Subcutaneous abdominal adipose tissue (tissue), 5 donors: ENCODE results near the gene SEMA3B.

ENCODE experiments used
- H3K27ac ChIP-seq: one replicate; pipeline ENCODE4 v1.7.0; 2013; ENCODE audit warnings: low read depth, mild to moderate bottlenecking, inconsistent platforms, low read length, moderate library complexity
- H3K27me3 ChIP-seq, 5 donors: one replicate each; pipeline ENCODE4 v1.7.0; 2013; ENCODE audit warnings: low read length in 5 of 5, inconsistent platforms in 1 of 5; ENCODE audit not compliant: control insufficient read depth in 5 of 5, insufficient read depth in 4 of 5
- H3K36me3 ChIP-seq, 5 donors: one replicate each; pipeline ENCODE4 v1.7.0; 2013; ENCODE audit warnings: low read length in 5 of 5; ENCODE audit not compliant: control insufficient read depth in 5 of 5, insufficient read depth in 5 of 5
- H3K4me1 ChIP-seq, 5 donors: one replicate each; pipeline ENCODE4 v1.7.0; 2013; ENCODE audit warnings: low read length in 5 of 5, mild to moderate bottlenecking in 3 of 5, moderate library complexity in 1 of 5; ENCODE audit not compliant: control insufficient read depth in 5 of 5, insufficient read depth in 5 of 5
- H3K4me3 ChIP-seq, 5 donors: one replicate each; pipeline ENCODE4 v1.7.0; 2013; ENCODE audit warnings: low read length in 5 of 5, low read depth in 1 of 5
- H3K9ac ChIP-seq, 5 donors: one replicate each; pipeline ENCODE4 v1.7.0; 2013; ENCODE audit warnings: low read length in 5 of 5, mild to moderate bottlenecking in 4 of 5, moderate library complexity in 3 of 5
- H3K9me3 ChIP-seq, 5 donors: one replicate each; pipeline ENCODE4 v1.7.0; 2013; ENCODE audit warnings: low read length in 5 of 5; ENCODE audit not compliant: control insufficient read depth in 5 of 5
- donor health status: healthy.
- donor health status: healthy.
- donor health status: healthy.
- donor health status: healthy.
- donor health status: healthy.

SEMA3B gene

DNA sequence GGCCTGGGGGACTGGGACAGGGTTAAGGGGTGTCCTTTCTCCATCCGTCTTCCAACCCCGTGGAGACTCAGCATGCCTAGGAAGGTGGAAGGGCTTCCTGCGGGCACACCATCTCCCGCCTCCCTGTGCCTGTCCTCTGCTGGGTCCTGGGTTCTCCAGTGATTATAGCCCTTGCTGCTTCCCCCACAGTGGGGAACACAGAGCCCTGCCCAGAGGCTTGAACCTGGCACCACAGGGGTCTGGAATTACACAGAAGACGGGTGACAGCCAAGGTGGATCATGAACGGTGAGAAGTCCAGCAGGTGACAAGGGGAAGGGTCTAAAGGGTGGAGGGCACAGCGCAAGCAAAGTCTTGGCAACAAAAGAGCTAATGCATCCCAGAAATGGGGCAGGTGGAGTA, 6.2 kb upstream of the SEMA3B start:
- Histone ChIP-seq H3K9ac (peak overlapping the region in 1 of 5 donors; percentile 52), H3K4me3 (peak overlapping the region in 1 of 5 donors; percentile 15), H3K27me3 (peaks cover 0 to 3% (median 0%) of the 10 kb centered on the region in 5 donors), H3K4me1 (peaks cover 7 to 80% (median 74%) of the 10 kb centered on the region in 5 donors), H3K36me3 (peaks cover 0 to 14% (median 9%) of the 10 kb centered on the region in 5 donors), H3K27ac (peak overlapping the region; percentile 65), H3K9me3 (peaks cover 0 to 4% (median 2%) of the 10 kb centered on the region in 5 donors)

DNA sequence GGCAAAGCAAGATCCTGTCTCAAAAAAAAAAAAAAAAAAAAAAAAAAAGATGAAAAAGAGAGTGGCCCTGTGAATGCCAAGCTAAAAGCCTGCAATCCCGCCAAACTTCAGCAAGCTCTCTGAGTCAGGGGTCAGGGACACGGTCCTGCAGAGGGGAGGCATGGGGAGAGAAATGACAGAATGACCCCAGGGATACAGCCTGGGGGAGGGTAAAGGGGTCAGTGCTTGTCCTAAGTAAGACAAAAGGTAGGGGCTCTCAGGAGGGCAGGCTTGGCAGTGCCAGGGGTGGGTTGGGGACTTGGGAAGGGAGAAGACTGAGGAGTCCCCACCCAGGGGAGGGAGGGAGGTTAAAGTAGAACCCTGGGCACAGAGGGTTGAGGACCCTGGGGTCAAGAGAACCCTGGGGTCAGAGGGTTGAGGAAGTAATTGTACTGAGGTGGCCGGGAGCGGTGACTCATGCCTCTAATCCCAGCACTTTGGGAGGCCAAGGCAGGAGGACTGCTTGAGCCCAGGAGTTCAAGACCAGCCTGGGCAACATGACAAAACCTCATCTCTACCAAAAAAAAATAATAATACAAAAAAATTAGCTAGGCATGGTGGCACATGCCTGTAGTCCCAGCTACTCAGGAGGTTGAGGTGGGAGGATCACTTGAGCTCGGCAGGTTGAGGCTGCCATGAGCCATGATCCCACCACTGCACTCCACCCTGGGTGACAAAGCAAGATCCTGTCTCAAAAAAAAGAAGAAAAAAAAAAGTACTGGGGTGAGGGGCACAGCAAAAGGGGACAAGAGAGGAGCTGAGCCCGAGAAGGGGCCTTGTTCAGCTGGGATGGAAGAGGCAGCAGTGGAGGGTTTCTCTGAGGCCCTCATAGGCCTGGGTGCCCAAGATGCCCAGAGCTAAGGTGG, 5.2 kb upstream of the SEMA3B start:
- Histone ChIP-seq H3K9ac (peak overlapping the region in 2 of 5 donors; percentile 30 to 41), H3K27ac (peak overlapping the region; percentile 65), H3K4me3 (no peak overlapping the region), H3K4me1 (peaks cover 14 to 90% (median 83%) of the 10 kb centered on the region in 5 donors), H3K36me3 (peaks cover 0 to 4% (median 0%) of the 10 kb centered on the region in 5 donors), H3K9me3 (no peaks in the 10 kb centered on the region), H3K27me3 (peaks cover 0 to 3% (median 0%) of the 10 kb centered on the region in 5 donors)

DNA sequence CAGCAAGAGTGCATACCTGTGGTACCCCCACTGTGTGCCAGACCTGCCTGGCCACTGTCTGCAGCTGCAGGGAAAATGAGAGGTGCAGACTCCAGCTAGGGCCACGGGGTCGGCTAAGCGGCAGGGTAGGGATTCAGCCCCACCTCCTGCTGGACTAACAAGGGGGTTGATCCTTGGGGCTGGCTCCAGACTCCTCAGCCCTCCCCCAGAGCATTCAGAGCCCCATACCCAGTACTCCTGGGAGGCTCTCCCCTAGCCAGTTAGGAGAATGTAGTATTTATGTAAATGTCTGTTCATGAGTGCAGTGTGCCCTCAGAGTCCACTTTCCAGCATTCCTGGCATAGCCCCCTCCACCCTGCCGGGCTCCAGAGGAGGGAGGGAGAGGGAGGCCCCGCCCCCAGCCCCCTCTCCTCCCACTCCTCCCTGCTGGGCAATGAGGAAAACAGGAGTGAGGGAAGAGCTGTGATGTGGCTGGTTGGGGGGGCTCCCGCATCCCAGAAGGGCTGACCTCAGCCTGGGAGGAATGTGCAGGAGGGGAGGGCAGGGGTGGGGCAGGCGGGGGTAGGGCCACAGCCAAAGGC, 4.5 kb upstream of the SEMA3B start:
- Histone ChIP-seq H3K9me3 (no peaks in the 10 kb centered on the region), H3K36me3 (no peaks in the 10 kb centered on the region), H3K4me3 (no peak overlapping the region), H3K4me1 (peaks cover 15 to 94% (median 89%) of the 10 kb centered on the region in 5 donors), H3K9ac (peak overlapping the region in 2 of 5 donors; percentile 30 to 41), H3K27ac (peak overlapping the region; percentile 83), H3K27me3 (peaks cover 0 to 3% (median 0%) of the 10 kb centered on the region in 5 donors)

DNA sequence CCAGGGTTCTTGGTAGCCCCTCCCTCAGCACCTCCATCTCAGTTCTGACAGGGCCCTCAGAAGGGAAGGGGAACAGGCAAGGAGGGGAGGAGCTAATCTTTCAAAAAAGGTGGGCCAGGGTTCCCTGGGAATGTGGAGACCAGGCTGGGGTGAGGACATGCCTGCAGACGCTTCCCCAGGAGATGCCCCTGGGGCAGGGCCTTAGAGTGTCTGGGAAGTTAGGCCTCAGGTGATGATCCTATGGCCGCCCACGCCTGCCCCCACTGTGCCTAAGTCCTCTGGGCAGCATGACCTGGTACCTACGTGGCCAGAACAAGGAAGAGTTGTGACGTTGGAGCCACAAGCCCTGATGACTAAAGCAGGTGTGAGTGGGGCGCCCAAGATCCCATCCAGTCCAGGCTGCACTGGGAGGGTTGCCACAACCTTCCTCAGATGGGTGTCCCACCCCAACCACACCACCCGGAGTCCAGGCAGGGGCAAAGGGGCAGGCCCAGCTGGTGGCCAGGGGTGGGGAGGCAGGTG, 3.9 kb upstream of the SEMA3B start:
- Histone ChIP-seq H3K4me1 (peaks cover 15 to 95% (median 90%) of the 10 kb centered on the region in 5 donors), H3K9ac (peak overlapping the region in 2 of 5 donors; percentile 35 to 82), H3K27ac (peak overlapping the region; percentile 83), H3K27me3 (peaks cover 0 to 3% (median 0%) of the 10 kb centered on the region in 5 donors), H3K9me3 (no peaks in the 10 kb centered on the region), H3K4me3 (no peak overlapping the region), H3K36me3 (no peaks in the 10 kb centered on the region)

DNA sequence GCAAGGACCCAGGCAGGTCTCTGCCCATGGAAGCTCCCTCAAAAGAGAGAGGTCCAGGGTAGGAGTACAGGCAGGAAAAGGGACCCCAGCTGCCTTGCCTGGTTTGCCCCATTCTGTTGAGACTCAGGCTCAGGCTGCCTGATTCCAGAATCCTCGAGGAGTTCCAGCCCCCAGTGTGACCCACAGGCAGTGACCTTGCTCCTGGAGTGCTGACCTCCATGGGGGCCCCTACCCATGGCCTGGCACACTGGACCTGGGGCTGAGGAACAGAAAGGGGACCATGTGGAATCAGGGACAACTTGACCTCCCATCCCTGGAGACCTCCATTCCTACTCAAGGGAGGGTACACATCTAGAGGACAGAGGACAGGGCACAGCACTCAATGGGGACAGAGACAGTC, 3.4 kb upstream of the SEMA3B start:
- no peaks in the 10 kb centered on the region for H3K9me3 ChIP-seq
- H3K9ac ChIP-seq: peak overlapping the region in 3 of 5 donors; percentile 31 to 82 (median 35)
- H3K4me3 ChIP-seq: no peak overlapping the region
- peak overlapping the region; percentile 83 for H3K27ac ChIP-seq
- no peaks in the 10 kb centered on the region for H3K36me3 ChIP-seq
- peaks cover 15 to 96% (median 91%) of the 10 kb centered on the region in 5 donors for H3K4me1 ChIP-seq
- H3K27me3 ChIP-seq: peaks cover 0 to 3% (median 0%) of the 10 kb centered on the region in 5 donors

DNA sequence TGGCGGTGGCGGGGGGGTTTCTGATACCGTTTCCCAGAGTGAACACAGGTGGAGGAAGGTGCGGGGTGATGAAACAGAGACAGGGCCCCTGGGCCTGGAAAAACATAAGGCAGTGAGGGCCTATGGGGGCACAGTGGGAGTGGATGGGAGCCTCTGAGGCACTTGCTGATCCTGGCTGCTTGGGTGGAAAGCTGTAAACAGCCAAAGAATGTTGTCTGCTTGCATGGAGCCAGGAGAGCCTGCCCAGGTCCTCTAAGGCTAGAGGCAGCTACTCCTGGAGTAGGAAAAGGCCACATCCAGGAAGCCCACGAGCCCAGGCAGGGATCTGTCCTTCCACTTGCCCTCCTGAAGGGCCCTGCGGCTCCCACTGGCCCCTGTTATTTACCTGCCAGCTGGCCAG, 2.9 kb upstream of the SEMA3B start:
- Histone ChIP-seq H3K36me3 (no peaks in the 10 kb centered on the region), H3K4me3 (peak overlapping the region in 2 of 5 donors; percentile 1 to 42), H3K9ac (peak overlapping the region in 4 of 5 donors; percentile 31 to 82 (median 54)), H3K27me3 (peaks cover 0 to 3% (median 0%) of the 10 kb centered on the region in 5 donors), H3K9me3 (no peaks in the 10 kb centered on the region), H3K27ac (peak overlapping the region; percentile 83), H3K4me1 (peaks cover 15 to 96% (median 91%) of the 10 kb centered on the region in 5 donors)

DNA sequence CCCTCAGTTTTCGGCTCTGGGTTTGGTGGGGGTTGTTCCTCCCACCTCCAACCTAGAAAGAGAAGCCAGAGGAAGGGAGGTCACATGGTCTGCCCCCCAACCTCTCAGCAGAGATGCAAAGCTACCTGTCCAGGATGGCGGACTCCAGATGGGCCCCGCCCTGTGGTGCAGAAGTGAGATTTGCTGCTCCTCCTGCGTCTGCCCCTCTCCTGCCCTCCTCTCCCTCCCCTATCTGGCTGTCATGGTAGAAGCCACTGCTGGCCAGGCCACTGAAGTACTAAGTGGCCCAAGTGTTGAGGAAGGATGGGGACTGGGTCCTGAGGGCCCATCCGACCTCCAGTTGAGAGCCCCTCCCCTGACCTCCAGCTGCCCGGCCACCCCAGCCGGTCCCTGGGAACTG, 2.1 kb upstream of the SEMA3B start:
- H3K36me3 ChIP-seq: no peaks in the 10 kb centered on the region
- H3K4me1 ChIP-seq: peaks cover 20 to 96% (median 92%) of the 10 kb centered on the region in 5 donors
- H3K27me3 ChIP-seq: peaks cover 0 to 3% (median 0%) of the 10 kb centered on the region in 5 donors

DNA sequence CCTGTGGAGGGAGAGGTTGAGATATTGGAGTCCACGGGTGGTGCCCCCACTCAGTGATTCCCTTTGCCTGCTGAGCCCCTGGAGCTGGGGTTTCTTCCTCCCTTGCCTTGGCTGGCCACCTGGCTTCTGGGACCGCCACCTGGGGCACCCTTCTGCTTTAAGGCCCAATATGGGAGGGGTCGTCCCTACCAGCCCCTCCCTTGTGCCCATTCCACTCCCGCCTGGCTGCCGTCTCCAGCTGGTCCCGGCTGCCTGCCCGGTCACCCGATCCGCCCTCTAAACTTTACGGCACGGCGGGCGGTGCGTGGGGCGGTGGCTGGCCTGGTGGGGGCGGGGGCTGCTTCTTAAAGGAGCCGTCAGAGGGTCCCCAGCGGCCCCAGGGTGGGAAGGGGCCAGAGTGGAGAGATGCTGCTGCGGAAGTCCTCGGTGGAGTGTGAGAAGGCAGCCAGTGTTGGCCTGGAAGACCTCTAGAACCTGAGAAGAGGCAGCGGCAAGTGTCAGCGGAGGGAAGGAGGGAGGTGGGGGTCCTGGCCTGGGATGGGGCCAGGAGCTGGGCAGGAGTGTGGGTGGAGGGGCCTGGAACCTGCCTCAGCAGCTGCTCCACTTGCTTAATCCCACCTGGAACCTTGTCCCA, 1.6 kb upstream of the SEMA3B start:
- H3K9ac ChIP-seq: peak overlapping the region in 4 of 5 donors; percentile 49 to 82 (median 72)
- no peaks in the 10 kb centered on the region for H3K36me3 ChIP-seq
- H3K27me3 ChIP-seq: peaks cover 0 to 3% (median 0%) of the 10 kb centered on the region in 5 donors
- no peaks in the 10 kb centered on the region for H3K9me3 ChIP-seq
- peak overlapping the region; percentile 48 to 69 (median 52) for H3K4me3 ChIP-seq
- H3K4me1 ChIP-seq: peaks cover 20 to 97% (median 94%) of the 10 kb centered on the region in 5 donors
- H3K27ac ChIP-seq: peak overlapping the region; percentile 83

More for the DNA sequence above, 2.1 kb upstream of the SEMA3B start:
- peak overlapping the region in 4 of 5 donors; percentile 34 to 82 (median 72) for H3K9ac ChIP-seq
- H3K9me3 ChIP-seq: no peaks in the 10 kb centered on the region
- H3K4me3 ChIP-seq: peak overlapping the region; percentile 47 to 69 (median 52)
- H3K27ac ChIP-seq: peak overlapping the region; percentile 83

DNA sequence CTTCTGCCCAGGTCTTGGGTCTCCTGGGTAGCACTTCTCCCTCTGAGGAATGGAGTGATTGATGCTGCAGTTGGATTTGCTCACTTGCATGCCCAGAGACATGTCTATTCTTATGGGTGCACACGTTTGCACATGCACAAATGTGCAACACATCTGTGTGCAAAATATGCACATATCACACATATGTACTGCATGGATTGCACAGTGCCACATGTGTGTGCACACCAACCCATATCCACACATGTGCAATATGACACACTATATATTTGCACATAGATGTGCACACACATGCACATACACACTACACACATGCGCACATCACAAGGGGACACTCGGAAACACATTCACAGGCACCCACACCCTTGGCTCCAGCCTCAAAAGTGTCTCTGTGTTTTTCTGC, 671 bp upstream of the SEMA3B start:
- H3K27me3 ChIP-seq: peaks cover 0 to 3% (median 0%) of the 10 kb centered on the region in 5 donors
- peak overlapping the region; percentile 83 for H3K27ac ChIP-seq
- peak overlapping the region in 1 of 5 donors; percentile 74 for H3K9ac ChIP-seq
- H3K4me1 ChIP-seq: peaks cover 20 to 94% (median 90%) of the 10 kb centered on the region in 5 donors
- no peaks in the 10 kb centered on the region for H3K36me3 ChIP-seq
- H3K4me3 ChIP-seq: peak overlapping the region; percentile 7 to 69 (median 48)
- no peaks in the 10 kb centered on the region for H3K9me3 ChIP-seq
